K562 (cell line): Measurements from ENCODE around the gene IQGAP3. TPM values are rescaled to one million over a fixed set of nuclear protein-coding genes. Genes with fewer than 3 reads are reported as not detected.

Experiments used
- ARNT ChIP-seq, 2 experiments: fragments of 450-650 bp; IDR thresholded peaks; 2 replicates each; pipeline ENCODE4 v1.6.1; 2016; ENCODE audit warnings: mild to moderate bottlenecking in 1 of 2
- CREM ChIP-seq: IDR thresholded peaks from 2 replicates; pipeline ENCODE4 v1.6.1; 2014; ENCODE audit warnings: antibody characterized with exemption, low read depth
- DIDO1 ChIP-seq: fragments of 450-650 bp; IDR thresholded peaks from 2 replicates; pipeline ENCODE4 v1.6.1; 2016; ENCODE audit warnings: low read depth, missing biosample characterization, missing genetic modification characterization
- E2F3 ChIP-seq: fragments of 250-450 bp; sonication (Bioruptor Pico); IDR thresholded peaks from 2 replicates; pipeline ENCODE4 v1.4.0; 2020; ENCODE audit warnings: mild to moderate bottlenecking
- E2F4 ChIP-seq: sonication (generic); formaldehyde crosslinking; IDR thresholded peaks from 2 replicates; pipeline ENCODE4 v1.8.0; 2022; ENCODE audit warnings: mild to moderate bottlenecking, low read depth, missing genetic modification reagents
- ESRRB ChIP-seq: fragments of 250-450 bp; sonication (Bioruptor Pico); IDR thresholded peaks from 2 replicates; pipeline ENCODE4 v1.5.0; 2020; ENCODE audit warnings: mild to moderate bottlenecking, moderate library complexity, borderline replicate concordance
- ETS1 ChIP-seq: conservative IDR thresholded peaks from 2 replicates; pipeline ENCODE4 v1.6.1; 2011; ENCODE audit warnings: low read depth, mild to moderate bottlenecking, low read length; ENCODE audit not compliant: control insufficient read depth
- PHF8 ChIP-seq: fragments of 200-600 bp; sonication (generic); IDR thresholded peaks from 2 replicates; pipeline ENCODE4 v1.6.1; 2012; ENCODE audit warnings: mixed run types, mild to moderate bottlenecking, inconsistent platforms, low read length, moderate library complexity, borderline replicate concordance
- PML ChIP-seq: IDR thresholded peaks from 2 replicates; pipeline ENCODE4 v1.6.1; 2012; ENCODE audit warnings: low read length, inconsistent platforms
- RFX1 ChIP-seq: fragments of 450-650 bp; IDR thresholded peaks from 2 replicates; pipeline ENCODE4 v1.6.1; 2016; ENCODE audit warnings: mild to moderate bottlenecking, moderate library complexity
- SRSF1 ChIP-seq: fragments of 200-400 bp; formaldehyde crosslinking; IDR thresholded peaks from 2 replicates; pipeline ENCODE4 v1.6.1; 2017; ENCODE audit warnings: mild to moderate bottlenecking, low read depth, low read length, moderate library complexity
- TEAD1 ChIP-seq, 2 experiments: fragments of 450-650 bp in 1 of 2; sonication (generic) in 1 of 2; formaldehyde crosslinking; IDR thresholded peaks; 2 replicates each; pipeline versions ENCODE4 v1.4.0 to v1.8.0; 2020 to 2022; ENCODE audit warnings: mild to moderate bottlenecking in 2 of 2, missing genetic modification reagents in 1 of 2
- ZFP30 ChIP-seq: fragments of 250-450 bp; sonication (Bioruptor Pico); IDR thresholded peaks from 2 replicates; pipeline ENCODE4 v1.8.0; 2022; ENCODE audit warnings: moderate library complexity, mild to moderate bottlenecking, inconsistent platforms, borderline replicate concordance
- polyA plus RNA-seq, 8 experiments: library from polyadenylated mRNA; depleted of rRNA in 4 of 8; stranded (reverse) in 5 of 8; unstranded in 3 of 8; fragments of >200 nt; fragmentation: Nextera tagmentation in 2 of 8; fragmentation: Illumina TruSeq in 1 of 8; extraction: Ambion mirVana in 2 of 8; extraction: Trizol in 1 of 8; gene quantifications; 2 replicates each; pipeline versions ENCODE4 v1.2.1 to v1.2.3, GENCODE V29; 2011 to 2014; ENCODE audit warnings: inconsistent platforms in 1 of 8, missing spikeins in 1 of 8
- total RNA-seq, 7 experiments: library from RNA; depleted of rRNA in 6 of 7; stranded (reverse); fragments of >200 nt in 6 of 7; fragmentation: Illumina TruSeq in 2 of 7; extraction: Trizol in 2 of 7; gene quantifications; 2 replicates each; pipeline versions ENCODE4 v1.2.1 to v1.2.3, GENCODE V29; 2011 to 2021; ENCODE audit warnings: low replicate concordance in 1 of 7
- TF ChIP-seq, protein P1 (sequence below): fragments of 250-450 bp; sonication (Bioruptor Pico); IDR thresholded peaks from 2 replicates; pipeline ENCODE4 v1.8.0; 2022; ENCODE audit warnings: moderate library complexity, mild to moderate bottlenecking, inconsistent platforms
- TF ChIP-seq, protein P2 (sequence below): fragments of 450-650 bp; IDR thresholded peaks from 2 replicates; pipeline ENCODE4 v1.6.1; 2018; ENCODE audit not compliant: partially characterized antibody
- TF ChIP-seq, protein P3 (sequence below): fragments of 450-650 bp; IDR thresholded peaks from 2 replicates; pipeline ENCODE4 v1.6.1; 2016

Gene IQGAP3
- total and polyA plus RNA-seq, 9 of the 15 experiments (the other 6 are each of a cell fraction or from before 2014, with no cell fraction given), result 1.4 to 16.6 (median 11.9) TPM

DNA sequence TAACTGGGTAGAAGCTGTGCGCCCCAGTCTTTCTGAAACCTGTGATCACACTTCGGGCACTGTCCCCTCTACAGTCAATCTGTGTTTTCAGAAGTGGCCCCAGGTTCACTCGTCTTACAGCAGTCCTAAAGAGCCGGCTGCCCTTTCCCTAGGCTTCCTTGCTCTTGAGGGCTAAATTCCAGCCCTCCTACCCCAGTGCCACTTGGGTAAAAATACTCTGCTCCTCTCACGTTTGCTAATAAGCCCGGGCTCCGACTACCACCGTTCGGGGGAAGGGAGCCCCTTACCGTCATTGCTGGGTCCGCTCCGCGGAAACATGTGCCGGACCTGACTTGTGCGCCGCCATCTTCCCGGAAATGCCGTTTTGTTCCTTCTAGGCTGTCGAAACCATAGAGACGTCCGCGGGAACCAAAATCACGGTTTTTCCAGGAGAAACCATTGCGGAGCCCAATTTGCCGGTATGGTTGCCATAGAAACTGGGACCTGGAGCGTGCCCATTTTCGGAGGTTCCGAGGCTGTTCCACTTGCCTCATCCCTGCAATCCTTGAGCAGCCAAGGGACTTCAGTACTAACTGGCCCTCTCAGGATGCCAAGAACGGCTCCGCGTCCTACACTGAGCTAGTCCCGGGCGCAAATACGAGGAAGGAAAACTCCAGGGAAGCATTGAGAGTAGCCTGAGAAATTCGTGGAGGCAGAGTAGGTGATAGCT lies 28.9 kb upstream of the IQGAP3 start, which contains the start of gene GPATCH4 (continued):
- TF ChIP-seq PHF8, result peak; percentile 90; the same call in 1 of the 2 replicates
- TF ChIP-seq RFX1, result peak; percentile 93
- TF ChIP-seq E2F3 (CRISPR knock-in tag), result 0 out of 2 replicates have a peak, but pooled peaks have one; percentile 23
- no peak for TF ChIP-seq SRSF1
- TF ChIP-seq PML, result no peak; the same call in 1 of the 2 replicates
- TF ChIP-seq, protein P1, sequence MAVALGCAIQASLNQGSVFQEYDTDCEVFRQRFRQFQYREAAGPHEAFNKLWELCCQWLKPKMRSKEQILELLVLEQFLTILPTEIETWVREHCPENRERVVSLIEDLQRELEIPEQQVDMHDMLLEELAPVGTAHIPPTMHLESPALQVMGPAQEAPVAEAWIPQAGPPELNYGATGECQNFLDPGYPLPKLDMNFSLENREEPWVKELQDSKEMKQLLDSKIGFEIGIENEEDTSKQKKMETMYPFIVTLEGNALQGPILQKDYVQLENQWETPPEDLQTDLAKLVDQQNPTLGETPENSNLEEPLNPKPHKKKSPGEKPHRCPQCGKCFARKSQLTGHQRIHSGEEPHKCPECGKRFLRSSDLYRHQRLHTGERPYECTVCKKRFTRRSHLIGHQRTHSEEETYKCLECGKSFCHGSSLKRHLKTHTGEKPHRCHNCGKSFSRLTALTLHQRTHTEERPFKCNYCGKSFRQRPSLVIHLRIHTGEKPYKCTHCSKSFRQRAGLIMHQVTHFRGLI (CRISPR knock-in tag), result peak; percentile 30; the same call in 1 of the 2 replicates
- TF ChIP-seq DIDO1, result peak; percentile 88
- no peak for TF ChIP-seq ESRRB (CRISPR knock-in tag)
- TF ChIP-seq ZFP30 (CRISPR knock-in tag), result no peak
- peak; percentile 68 for TF ChIP-seq CREM
- TF ChIP-seq, protein P2, sequence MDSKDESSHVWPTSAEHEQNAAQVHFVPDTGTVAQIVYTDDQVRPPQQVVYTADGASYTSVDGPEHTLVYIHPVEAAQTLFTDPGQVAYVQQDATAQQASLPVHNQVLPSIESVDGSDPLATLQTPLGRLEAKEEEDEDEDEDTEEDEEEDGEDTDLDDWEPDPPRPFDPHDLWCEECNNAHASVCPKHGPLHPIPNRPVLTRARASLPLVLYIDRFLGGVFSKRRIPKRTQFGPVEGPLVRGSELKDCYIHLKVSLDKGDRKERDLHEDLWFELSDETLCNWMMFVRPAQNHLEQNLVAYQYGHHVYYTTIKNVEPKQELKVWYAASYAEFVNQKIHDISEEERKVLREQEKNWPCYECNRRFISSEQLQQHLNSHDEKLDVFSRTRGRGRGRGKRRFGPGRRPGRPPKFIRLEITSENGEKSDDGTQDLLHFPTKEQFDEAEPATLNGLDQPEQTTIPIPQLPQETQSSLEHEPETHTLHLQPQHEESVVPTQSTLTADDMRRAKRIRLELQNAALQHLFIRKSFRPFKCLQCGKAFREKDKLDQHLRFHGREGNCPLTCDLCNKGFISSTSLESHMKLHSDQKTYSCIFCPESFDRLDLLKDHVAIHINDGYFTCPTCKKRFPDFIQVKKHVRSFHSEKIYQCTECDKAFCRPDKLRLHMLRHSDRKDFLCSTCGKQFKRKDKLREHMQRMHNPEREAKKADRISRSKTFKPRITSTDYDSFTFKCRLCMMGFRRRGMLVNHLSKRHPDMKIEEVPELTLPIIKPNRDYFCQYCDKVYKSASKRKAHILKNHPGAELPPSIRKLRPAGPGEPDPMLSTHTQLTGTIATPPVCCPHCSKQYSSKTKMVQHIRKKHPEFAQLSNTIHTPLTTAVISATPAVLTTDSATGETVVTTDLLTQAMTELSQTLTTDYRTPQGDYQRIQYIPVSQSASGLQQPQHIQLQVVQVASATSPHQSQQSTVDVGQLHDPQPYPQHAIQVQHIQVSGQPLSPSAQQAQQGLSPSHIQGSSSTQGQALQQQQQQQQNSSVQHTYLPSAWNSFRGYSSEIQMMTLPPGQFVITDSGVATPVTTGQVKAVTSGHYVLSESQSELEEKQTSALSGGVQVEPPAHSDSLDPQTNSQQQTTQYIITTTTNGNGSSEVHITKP, result peak; percentile 77
- no peak for TF ChIP-seq E2F4 (CRISPR knock-in tag)
- TF ChIP-seq TEAD1 (CRISPR knock-in tag; IDR thresholded peaks at IDR 0.05), result peak; percentile 71 to 77; a peak in 3 of 4 replicates
- 0 out of 4 replicates have a peak, but pooled peaks of 1 of the 2 experiments have one; percentile 33 for TF ChIP-seq ARNT (IDR thresholded peaks at IDR 0.05)
- TF ChIP-seq ETS1, result peak; percentile 95
- TF ChIP-seq, protein P3, sequence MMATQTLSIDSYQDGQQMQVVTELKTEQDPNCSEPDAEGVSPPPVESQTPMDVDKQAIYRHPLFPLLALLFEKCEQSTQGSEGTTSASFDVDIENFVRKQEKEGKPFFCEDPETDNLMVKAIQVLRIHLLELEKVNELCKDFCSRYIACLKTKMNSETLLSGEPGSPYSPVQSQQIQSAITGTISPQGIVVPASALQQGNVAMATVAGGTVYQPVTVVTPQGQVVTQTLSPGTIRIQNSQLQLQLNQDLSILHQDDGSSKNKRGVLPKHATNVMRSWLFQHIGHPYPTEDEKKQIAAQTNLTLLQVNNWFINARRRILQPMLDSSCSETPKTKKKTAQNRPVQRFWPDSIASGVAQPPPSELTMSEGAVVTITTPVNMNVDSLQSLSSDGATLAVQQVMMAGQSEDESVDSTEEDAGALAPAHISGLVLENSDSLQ, result no peak
